ENCODE results near the gene GRIN2D. TPM values are rescaled to one million over a fixed set of nuclear protein-coding genes. Genes with fewer than 3 reads are reported as not detected.
A peak's percentile ranks its signal among the peaks of the same experiment; 100 is the strongest.

GRIN2D gene
- polyA plus RNA-seq, 3 donors = 0.13 to 0.29 TPM; not detected in 1

- Histone ChIP-seq H3K79me2 (ENCODE audit: insufficient read depth, low read length) (no peaks in the 10 kb centered on the region), H3K4me1 (ENCODE audit: control insufficient read depth in 1 of 2, insufficient read depth in 2 of 2, low read length in 2 of 2) (peaks cover 13% of the 10 kb centered on the region in 2 donors), H3K4me2 (replicated peaks; ENCODE audit: extremely low read depth, low read length, poor library complexity, severe bottlenecking) (no peak overlapping the region), H2AFZ (ENCODE audit: insufficient read depth, low read depth, low read length, poor library complexity, severe bottlenecking) (no peak overlapping the region), H3K9me3 (replicated peaks in 1 of 2; ENCODE audit: control insufficient read depth in 1 of 2, insufficient read depth in 1 of 2, low read length in 2 of 2) (no peaks in the 10 kb centered on the region), H3K27me3 (ENCODE audit: control insufficient read depth in 2 of 2, insufficient read depth in 2 of 2, low read length in 2 of 2) (no peaks in the 10 kb centered on the region), H4K20me1 (ENCODE audit: insufficient read depth, low read length) (no peaks in the 10 kb centered on the region), H3K4me3 (replicated peaks in 1 of 3; ENCODE audit: low read depth in 2 of 3, low read length in 3 of 3) (no peak overlapping the region), H3K9ac (ENCODE audit: insufficient read depth, low read length, poor library complexity, severe bottlenecking) (no peak overlapping the region), H3K27ac (ENCODE audit: low read depth in 1 of 2, low read length in 2 of 2) (no peak overlapping the region), H3K36me3 (replicated peaks in 1 of 2; ENCODE audit: control insufficient read depth in 1 of 2, insufficient read depth in 2 of 2, low read length in 2 of 2) (no peaks in the 10 kb centered on the region)
- DNase-seq = peak in 1 of 3 donors; percentile 16
- H3K27me3 Mint-ChIP-seq (ENCODE audit: low read depth in 3 of 3) = peaks cover 1 to 3% (median 2%) of the 10 kb centered on the region in 3 donors
- no peak for TF ChIP-seq CTCF (IDR thresholded peaks at IDR 0.05)
- H3K27ac Mint-ChIP-seq = no peak overlapping the region
- H3K4me1 Mint-ChIP-seq = peaks cover 15% of the 10 kb centered on the region
- WGBS (ENCODE audit: insufficient coverage) = no CpG with 5 or more reads among the region's 1 CpG
- intact Hi-C loops (cut with micrococcal nuclease) = no loop called here
- H3K36me3 Mint-ChIP-seq = peaks cover 0 to 2% of the 10 kb centered on the region in 2 donors
- peaks cover 0 to 1% (median 0%) of the 10 kb centered on the region in 7 donors for H3K9me3 Mint-ChIP-seq
- no peak overlapping the region for H3K4me3 Mint-ChIP-seq
These were observed 35.2 kb downstream of the GRIN2D start for GRCh38 chr19:48428670-48429069.

GRCh38 chr19:48433337-48433736 lies 39.9 kb downstream of the GRIN2D start:
- H3K36me3 ChIP-seq (replicated peaks in 1 of 2; ENCODE audit: control insufficient read depth in 1 of 2, insufficient read depth in 2 of 2, low read length in 2 of 2) = no peaks in the 10 kb centered on the region
- no peaks in the 10 kb centered on the region for H3K79me2 ChIP-seq (ENCODE audit: insufficient read depth, low read length)
- H3K4me3 Mint-ChIP-seq = no peak overlapping the region
- no peak overlapping the region for H3K27ac ChIP-seq (ENCODE audit: low read depth in 1 of 2, low read length in 2 of 2)
- DNase-seq = no peak
- H3K27me3 ChIP-seq (ENCODE audit: control insufficient read depth in 2 of 2, insufficient read depth in 2 of 2, low read length in 2 of 2) = no peaks in the 10 kb centered on the region
- no peaks in the 10 kb centered on the region for H3K9me3 ChIP-seq (replicated peaks in 1 of 2; ENCODE audit: control insufficient read depth in 1 of 2, insufficient read depth in 1 of 2, low read length in 2 of 2)
- WGBS (ENCODE audit: insufficient coverage) = no CpG with 5 or more reads among the region's 8 CpGs
- no peak overlapping the region for H3K27ac Mint-ChIP-seq
- intact Hi-C loops (cut with micrococcal nuclease) = no loop called here
- no peaks in the 10 kb centered on the region for H3K4me1 ChIP-seq (ENCODE audit: control insufficient read depth in 1 of 2, insufficient read depth in 2 of 2, low read length in 2 of 2)
- peaks cover 0 to 1% (median 0%) of the 10 kb centered on the region in 7 donors for H3K9me3 Mint-ChIP-seq
- peaks cover 2% of the 10 kb centered on the region in 2 donors for H3K36me3 Mint-ChIP-seq
- H3K4me3 ChIP-seq (replicated peaks in 1 of 3; ENCODE audit: low read depth in 2 of 3, low read length in 3 of 3) = no peak overlapping the region
- peaks cover 6% of the 10 kb centered on the region for H3K4me1 Mint-ChIP-seq
- H3K4me2 ChIP-seq (replicated peaks; ENCODE audit: extremely low read depth, low read length, poor library complexity, severe bottlenecking) = no peak overlapping the region
- peaks cover 3 to 7% (median 5%) of the 10 kb centered on the region in 3 donors for H3K27me3 Mint-ChIP-seq (ENCODE audit: low read depth in 3 of 3)
- H3K9ac ChIP-seq (ENCODE audit: insufficient read depth, low read length, poor library complexity, severe bottlenecking) = no peak overlapping the region
- TF ChIP-seq CTCF (IDR thresholded peaks at IDR 0.05) = no peak
- no peak overlapping the region for H2AFZ ChIP-seq (ENCODE audit: insufficient read depth, low read depth, low read length, poor library complexity, severe bottlenecking)
- no peaks in the 10 kb centered on the region for H4K20me1 ChIP-seq (ENCODE audit: insufficient read depth, low read length)
